ENCODE data around the gene ALDH3B2. TPM values are rescaled to one million over a fixed set of nuclear protein-coding genes. Genes with fewer than 3 reads are reported as not detected.

ALDH3B2 gene
- total and polyA plus RNA-seq, 2 donors (not counting 1 experiment from before 2014, with no cell fraction given) = 0.09 TPM; not detected in 1

GRCh38 chr11:67642173-67643120, 32.0 kb downstream of the ALDH3B2 start:
- H3K27ac ChIP-seq (ENCODE audit: low read length in 2 of 2) = no peak overlapping the region
- peaks cover 4% of the 10 kb centered on the region for H3K27me3 Mint-ChIP-seq
- no peak overlapping the region for H3K4me3 ChIP-seq (ENCODE audit: control extremely low read depth in 1 of 5, extremely low read depth in 1 of 5, insufficient read depth in 1 of 5, low read depth in 2 of 5, low read length in 4 of 5)
- H3K79me2 ChIP-seq (ENCODE audit: control insufficient read depth, insufficient read depth, low read length) = no peaks in the 10 kb centered on the region
- no peak overlapping the region for H2AFZ ChIP-seq (ENCODE audit: insufficient read depth, low read depth, low read length, poor library complexity, severe bottlenecking)
- no peak overlapping the region for H3K4me2 ChIP-seq (replicated peaks; ENCODE audit: low read depth, low read length, poor library complexity, severe bottlenecking)
- no peaks in the 10 kb centered on the region for H3K9me3 Mint-ChIP-seq (ENCODE audit: insufficient read depth)
- CTCF ChIA-PET = interaction anchor here (0.8 to 8.8 kb wide), 3 partner anchors 13 to 43 kb away, joined by 3 to 105 read pairs (median 3); partner anchors contain the start of gene NUDT8
- no peaks in the 10 kb centered on the region for H4K20me1 ChIP-seq (ENCODE audit: control insufficient read depth, insufficient read depth, low read length, poor library complexity, severe bottlenecking)
- H3K27ac Mint-ChIP-seq = no peak overlapping the region
- H3K9me3 ChIP-seq (ENCODE audit: control extremely low read depth in 1 of 3, control insufficient read depth in 2 of 3, insufficient read depth in 1 of 3, low read length in 2 of 3) = peaks cover 0 to 16% (median 5%) of the 10 kb centered on the region in 3 donors
- H3K27me3 ChIP-seq (replicated peaks in 1 of 4; ENCODE audit: control extremely low read depth in 1 of 4, control insufficient read depth in 3 of 4, insufficient read depth in 4 of 4, low read length in 3 of 4) = peaks cover 0 to 18% (median 3%) of the 10 kb centered on the region in 4 experiments
- DNase-seq = no peak
- H3K4me1 ChIP-seq (ENCODE audit: control insufficient read depth in 2 of 2, insufficient read depth in 2 of 2, low read length in 2 of 2) = peaks cover 39 to 43% of the 10 kb centered on the region in 2 donors
- no peak overlapping the region for H3K9ac ChIP-seq (ENCODE audit: low read length)
- POLR2A ChIA-PET = no interaction called here
- H3K4me3 Mint-ChIP-seq = no peak overlapping the region
- peaks cover 34% of the 10 kb centered on the region for H3K4me1 Mint-ChIP-seq
- intact Hi-C loops (cut with micrococcal nuclease) = no loop called here
- no peak for ATAC-seq (ENCODE audit: low read depth)
- H3K36me3 ChIP-seq (replicated peaks in 1 of 2; ENCODE audit: control extremely low read depth in 1 of 2, control insufficient read depth in 1 of 2, extremely low read depth in 1 of 2, insufficient read depth in 2 of 2, low read length in 1 of 2) = no peaks in the 10 kb centered on the region
- TF ChIP-seq CTCF (IDR thresholded peaks at IDR 0.05) (no peak), EZH2 (IDR thresholded peaks at IDR 0.05; ENCODE audit: borderline replicate concordance, insufficient read depth, low read depth, low read length, poor library complexity, severe bottlenecking) (no peak)
- WGBS (ENCODE audit: insufficient coverage) = 94% methylated on average over 14 of the region's 15 CpGs
